Panc1 (cell line): ENCODE data around the gene TEF. TPM values are rescaled to one million over a fixed set of nuclear protein-coding genes. Genes with fewer than 3 reads are reported as not detected.

Experiments used
- ATAC-seq: fragments of 200-7000 bp; cut with Tn5 transposase; 2 replicates; pipeline ENCODE4 v1.9.1; 2020; ENCODE audit warnings: mild to moderate bottlenecking, moderate library complexity
- BruUV-seq: library from RNA; stranded (reverse); fragments of 400-500 nt; replicated peaks from 2 replicates; lab custom pipeline; 2021; lab: Mats Ljungman, UMichigan
- CTCF ChIA-PET: fragments of 300-600 bp; sonication (Branson Sonifier 250); formaldehyde crosslinking; loops from one replicate; lab custom pipeline; 2022; ENCODE audit warnings: antibody characterized with exemption; lab: Charles Lee
- POLR2A ChIA-PET: fragments of 300-600 bp; sonication (Branson Sonifier 250); formaldehyde crosslinking; loops from one replicate; lab custom pipeline; 2022; ENCODE audit warnings: antibody characterized with exemption; lab: Charles Lee
- DNase-seq: peaks from one replicate; pipeline ENCODE4 v3.0.0-alpha.2; 2010; ENCODE audit warnings: low read depth, low spot score
- H3K27ac ChIP-seq: 2 replicates; pipeline ENCODE4 v1.5.1; 2011; ENCODE audit warnings: mild to moderate bottlenecking, low read length, inconsistent platforms
- H3K27me3 ChIP-seq: fragments of 200-500 bp; sonication (Bioruptor generic); 2 replicates; pipeline ENCODE4 v1.6.0; 2014; ENCODE audit warnings: low read length, inconsistent platforms; ENCODE audit not compliant: control insufficient read depth, insufficient read depth
- H3K36me3 ChIP-seq: fragments of 200-500 bp; sonication (Bioruptor generic); 2 replicates; pipeline ENCODE4 v1.5.1; 2014; ENCODE audit warnings: inconsistent platforms, mild to moderate bottlenecking, low read length, moderate library complexity; ENCODE audit not compliant: control insufficient read depth, insufficient read depth
- H3K4me1 ChIP-seq: 2 replicates; pipeline ENCODE4 v1.5.1; 2011; ENCODE audit warnings: inconsistent platforms, mild to moderate bottlenecking, low read length, moderate library complexity; ENCODE audit not compliant: control insufficient read depth, insufficient read depth
- H3K4me3 ChIP-seq, 2 experiments: 2 replicates each; pipeline ENCODE4 v1.5.1; 2011 to 2012; ENCODE audit warnings: low read depth in 2 of 2, low read length in 2 of 2, mild to moderate bottlenecking in 2 of 2, inconsistent platforms in 1 of 2, moderate library complexity in 1 of 2
- H3K9me3 ChIP-seq: fragments of 200-500 bp; sonication (Bioruptor generic); 2 replicates; pipeline ENCODE4 v1.5.1; 2014; ENCODE audit warnings: low read depth, mild to moderate bottlenecking, inconsistent platforms, low read length, moderate library complexity; ENCODE audit not compliant: control insufficient read depth, insufficient read depth
- POLR2AphosphoS5 ChIP-seq: IDR thresholded peaks from 2 replicates; pipeline ENCODE4 v1.6.1; 2012; ENCODE audit warnings: mild to moderate bottlenecking, low read depth, low read length, moderate library complexity
- SIN3A ChIP-seq: IDR thresholded peaks from 2 replicates; pipeline ENCODE4 v1.6.1; 2012; ENCODE audit warnings: low read depth, mild to moderate bottlenecking, low read length, moderate library complexity, borderline replicate concordance; ENCODE audit not compliant: insufficient read depth
- TCF7L2 ChIP-seq: IDR thresholded peaks from 2 replicates; pipeline ENCODE4 v1.6.1; 2011; ENCODE audit warnings: mild to moderate bottlenecking, low read depth, low read length, inconsistent platforms
- in situ Hi-C: cut with HindIII; loops from 2 replicates; pipeline ENCODE4 v1.10.0; 2016; ENCODE audit warnings: low sequenced_read_pairs, low pct_unique_long_range_greater_than_20kb
- intact Hi-C: fragments of 100-400 bp; cut with micrococcal nuclease; formaldehyde crosslinking; loops from one replicate; pipeline ENCODE4 v1.10.0; 2022; ENCODE audit not compliant: unreplicated experiment
- total RNA-seq: library from RNA; stranded (reverse); gene quantifications from one replicate; pipeline ENCODE4 v1.2.1, GENCODE V29; 2021; ENCODE audit not compliant: unreplicated experiment
- TF ChIP-seq, protein P1 (sequence below), 2 experiments: IDR thresholded peaks; 2 replicates each; pipeline ENCODE4 v1.6.1; 2011 to 2012; ENCODE audit warnings: low read depth in 2 of 2, control low read depth in 1 of 2, low read length in 1 of 2, mild to moderate bottlenecking in 1 of 2, moderate library complexity in 1 of 2; ENCODE audit not compliant: insufficient read depth in 1 of 2
- TF ChIP-seq, protein P2 (sequence below): fragments of 450-650 bp; IDR thresholded peaks from 2 replicates; pipeline ENCODE4 v1.5.1; 2017; ENCODE audit warnings: mild to moderate bottlenecking

TEF gene
- total RNA-seq, 1 experiment from 2014 or later = 7.8 TPM

DNA sequence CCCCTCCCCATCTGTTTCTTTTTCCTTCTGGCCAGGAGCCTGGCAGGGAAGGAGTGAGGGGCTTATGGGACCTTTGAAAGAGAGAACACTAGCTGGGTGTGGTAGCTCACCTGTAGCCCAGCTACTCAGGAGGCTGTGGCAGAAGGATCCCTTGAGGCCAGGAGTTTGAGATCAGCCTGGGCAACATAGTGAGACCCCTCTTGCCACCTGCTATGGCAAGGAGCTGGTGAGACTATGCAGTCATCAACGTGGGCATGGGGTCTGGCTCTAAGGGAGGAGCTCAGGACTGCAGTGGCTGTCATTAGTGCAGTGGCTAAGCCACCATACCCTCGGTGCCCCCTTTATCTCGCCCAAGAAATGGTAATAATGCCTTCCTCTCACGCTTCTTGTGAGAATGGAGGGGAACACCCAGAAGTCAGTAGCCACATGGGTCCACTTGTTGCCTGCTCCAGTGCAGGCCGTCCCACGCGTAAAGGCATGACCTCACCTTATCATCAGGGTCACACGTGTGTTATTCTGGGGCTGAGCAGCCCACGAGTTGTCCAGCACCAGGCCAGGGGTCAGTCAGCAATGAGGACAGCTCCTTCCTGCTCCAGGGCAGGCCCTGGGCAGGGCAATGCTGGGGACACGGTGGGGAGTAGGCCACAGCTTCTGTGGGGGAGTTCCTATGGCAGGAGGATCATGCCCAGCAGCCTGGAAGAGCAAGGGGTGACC lies 27.7 kb upstream of the TEF start:
- intact Hi-C loops = no loop called here
- Histone ChIP-seq H3K36me3 (no peaks in the 10 kb centered on the region; the same call in 1 of the 2 replicates), H3K4me3 (no peak overlapping the region), H3K27ac (no peak overlapping the region), H3K9me3 (no peaks in the 10 kb centered on the region), H3K4me1 (peaks cover 2% of the 10 kb centered on the region), H3K27me3 (no peaks in the 10 kb centered on the region)
- BruUV-seq = no TSS peak
- CTCF ChIA-PET = no interaction called here
- POLR2A ChIA-PET = no interaction called here
- in situ Hi-C loops = no loop called here
- DNase-seq = no peak
- TF ChIP-seq SIN3A (no peak), TCF7L2 (no peak), POLR2AphosphoS5 (no peak)
- TF ChIP-seq, protein P1, sequence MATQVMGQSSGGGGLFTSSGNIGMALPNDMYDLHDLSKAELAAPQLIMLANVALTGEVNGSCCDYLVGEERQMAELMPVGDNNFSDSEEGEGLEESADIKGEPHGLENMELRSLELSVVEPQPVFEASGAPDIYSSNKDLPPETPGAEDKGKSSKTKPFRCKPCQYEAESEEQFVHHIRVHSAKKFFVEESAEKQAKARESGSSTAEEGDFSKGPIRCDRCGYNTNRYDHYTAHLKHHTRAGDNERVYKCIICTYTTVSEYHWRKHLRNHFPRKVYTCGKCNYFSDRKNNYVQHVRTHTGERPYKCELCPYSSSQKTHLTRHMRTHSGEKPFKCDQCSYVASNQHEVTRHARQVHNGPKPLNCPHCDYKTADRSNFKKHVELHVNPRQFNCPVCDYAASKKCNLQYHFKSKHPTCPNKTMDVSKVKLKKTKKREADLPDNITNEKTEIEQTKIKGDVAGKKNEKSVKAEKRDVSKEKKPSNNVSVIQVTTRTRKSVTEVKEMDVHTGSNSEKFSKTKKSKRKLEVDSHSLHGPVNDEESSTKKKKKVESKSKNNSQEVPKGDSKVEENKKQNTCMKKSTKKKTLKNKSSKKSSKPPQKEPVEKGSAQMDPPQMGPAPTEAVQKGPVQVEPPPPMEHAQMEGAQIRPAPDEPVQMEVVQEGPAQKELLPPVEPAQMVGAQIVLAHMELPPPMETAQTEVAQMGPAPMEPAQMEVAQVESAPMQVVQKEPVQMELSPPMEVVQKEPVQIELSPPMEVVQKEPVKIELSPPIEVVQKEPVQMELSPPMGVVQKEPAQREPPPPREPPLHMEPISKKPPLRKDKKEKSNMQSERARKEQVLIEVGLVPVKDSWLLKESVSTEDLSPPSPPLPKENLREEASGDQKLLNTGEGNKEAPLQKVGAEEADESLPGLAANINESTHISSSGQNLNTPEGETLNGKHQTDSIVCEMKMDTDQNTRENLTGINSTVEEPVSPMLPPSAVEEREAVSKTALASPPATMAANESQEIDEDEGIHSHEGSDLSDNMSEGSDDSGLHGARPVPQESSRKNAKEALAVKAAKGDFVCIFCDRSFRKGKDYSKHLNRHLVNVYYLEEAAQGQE (IDR thresholded peaks at IDR 0.05; ENCODE audit: insufficient read depth in 1 of 2, low read depth in 2 of 2, low read length in 1 of 2) = no peak
- TF ChIP-seq, protein P2, sequence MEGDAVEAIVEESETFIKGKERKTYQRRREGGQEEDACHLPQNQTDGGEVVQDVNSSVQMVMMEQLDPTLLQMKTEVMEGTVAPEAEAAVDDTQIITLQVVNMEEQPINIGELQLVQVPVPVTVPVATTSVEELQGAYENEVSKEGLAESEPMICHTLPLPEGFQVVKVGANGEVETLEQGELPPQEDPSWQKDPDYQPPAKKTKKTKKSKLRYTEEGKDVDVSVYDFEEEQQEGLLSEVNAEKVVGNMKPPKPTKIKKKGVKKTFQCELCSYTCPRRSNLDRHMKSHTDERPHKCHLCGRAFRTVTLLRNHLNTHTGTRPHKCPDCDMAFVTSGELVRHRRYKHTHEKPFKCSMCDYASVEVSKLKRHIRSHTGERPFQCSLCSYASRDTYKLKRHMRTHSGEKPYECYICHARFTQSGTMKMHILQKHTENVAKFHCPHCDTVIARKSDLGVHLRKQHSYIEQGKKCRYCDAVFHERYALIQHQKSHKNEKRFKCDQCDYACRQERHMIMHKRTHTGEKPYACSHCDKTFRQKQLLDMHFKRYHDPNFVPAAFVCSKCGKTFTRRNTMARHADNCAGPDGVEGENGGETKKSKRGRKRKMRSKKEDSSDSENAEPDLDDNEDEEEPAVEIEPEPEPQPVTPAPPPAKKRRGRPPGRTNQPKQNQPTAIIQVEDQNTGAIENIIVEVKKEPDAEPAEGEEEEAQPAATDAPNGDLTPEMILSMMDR = no peak
- ATAC-seq = no peak

DNA sequence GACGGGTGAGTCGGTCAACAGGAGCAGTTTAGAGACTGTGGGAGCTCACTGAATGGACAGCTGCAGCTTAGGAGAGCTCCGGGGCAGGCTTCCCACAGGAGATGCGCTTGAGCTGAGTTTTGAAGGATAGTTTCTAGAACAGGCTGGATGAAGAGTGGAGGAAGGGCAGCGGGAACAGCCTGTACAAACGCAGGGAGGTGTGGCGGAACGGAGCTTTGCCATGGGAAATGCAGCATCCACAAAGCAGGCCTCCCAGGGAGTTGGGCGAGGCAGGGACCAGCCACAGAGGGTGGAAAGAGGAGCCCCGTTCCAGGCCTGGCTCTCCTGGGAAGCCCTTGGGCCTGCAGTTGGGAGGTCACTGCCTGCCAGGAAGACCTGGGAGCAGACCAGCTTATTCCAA lies 26.8 kb upstream of the TEF start:
- Histone ChIP-seq H3K4me1 (peaks cover 11% of the 10 kb centered on the region), H3K9me3 (no peaks in the 10 kb centered on the region), H3K4me3 (no peak overlapping the region), H3K36me3 (no peaks in the 10 kb centered on the region), H3K27ac (no peak overlapping the region), H3K27me3 (no peaks in the 10 kb centered on the region)
- POLR2A ChIA-PET = interaction anchor here (0.6 kb wide), 1 partner anchor 25 kb away, joined by 3 read pairs; no protein-coding TSS in a partner anchor
- DNase-seq (no peak), ATAC-seq (no peak)
- CTCF ChIA-PET = no interaction called here
- no peak for TF ChIP-seq TCF7L2
- TF ChIP-seq POLR2AphosphoS5 = no peak
- in situ Hi-C loops (no loop called here), intact Hi-C loops (no loop called here)
- BruUV-seq = no TSS peak

DNA sequence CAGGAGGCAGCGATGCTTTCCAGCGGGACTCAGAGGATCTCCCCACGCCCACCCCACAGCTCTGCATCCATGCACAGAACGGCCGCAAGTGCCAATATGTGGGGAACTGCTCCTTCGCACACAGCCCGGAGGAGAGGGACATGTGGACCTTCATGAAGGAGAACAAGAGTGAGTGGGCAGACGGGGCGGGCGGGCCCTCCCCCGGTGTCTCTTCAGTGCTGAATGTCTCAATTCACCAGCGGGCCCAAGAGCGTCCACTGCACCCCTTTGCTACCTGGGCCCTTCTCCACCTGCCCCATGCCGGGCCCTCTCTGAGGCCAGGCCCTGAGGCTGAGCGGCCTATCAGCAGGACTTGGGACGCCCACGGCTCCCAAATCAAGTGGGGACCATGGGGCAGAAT lies 25.8 kb upstream of the TEF start:
- ChIA-PET CTCF (no interaction called here), POLR2A (no interaction called here)
- no peak for DNase-seq
- H3K27ac ChIP-seq = no peak overlapping the region
- no peak for TF ChIP-seq TCF7L2
- TF ChIP-seq, protein P1 (IDR thresholded peaks at IDR 0.05; ENCODE audit: insufficient read depth in 1 of 2, low read depth in 2 of 2, low read length in 1 of 2) = no peak
- TF ChIP-seq SIN3A = no peak
- TF ChIP-seq POLR2AphosphoS5 = no peak
- TF ChIP-seq, protein P2 = no peak
- intact Hi-C loops = no loop called here
- peaks cover 16% of the 10 kb centered on the region for H3K4me1 ChIP-seq
- no peaks in the 10 kb centered on the region for H3K9me3 ChIP-seq
- ATAC-seq = no peak
- no peaks in the 10 kb centered on the region for H3K27me3 ChIP-seq
- no peaks in the 10 kb centered on the region for H3K36me3 ChIP-seq
- in situ Hi-C loops = no loop called here
- H3K4me3 ChIP-seq = no peak overlapping the region
- BruUV-seq = no TSS peak
